NCI-H1048 (cell line): ENCODE data around the gene PCA3.
"Not testable (repeated sequence)": the region's sequence is repeated elsewhere in the genome, so short reads cannot be mapped to it uniquely, and the experiment has no call there.

Experiments
- DNase-seq: peaks from one replicate; lab custom pipeline; 2025; lab: John Stamatoyannopoulos, UW

Gene PCA3

GRCh38 chr9:76764138-76764537 lies at the start of gene PCA3:
Gene PCA3 (plus strand): TSS chr9:76764438.
- no peak for DNase-seq

- DNase-seq = no peak
Measured at GRCh38 chr9:76716085-76716672, 48.1 kb upstream of the PCA3 start.

- no peak for DNase-seq
Measured at GRCh38 chr9:76717176-76717575, 47.1 kb upstream of the PCA3 start.

- DNase-seq = no peak
Measured at GRCh38 chr9:76717613-76718012, 46.6 kb upstream of the PCA3 start.

- no peak for DNase-seq
Measured at GRCh38 chr9:76718166-76718565, 46.1 kb upstream of the PCA3 start.

GRCh38 chr9:76720245-76720644 lies 44.0 kb upstream of the PCA3 start:
- no peak for DNase-seq

- no peak for DNase-seq
Measured at GRCh38 chr9:76725011-76725546, 39.2 kb upstream of the PCA3 start.

GRCh38 chr9:76725885-76726284 lies 38.4 kb upstream of the PCA3 start:
- DNase-seq = no peak

- DNase-seq = no peak
Measured at GRCh38 chr9:76729116-76729515, 35.1 kb upstream of the PCA3 start.

- DNase-seq = no peak
Measured at GRCh38 chr9:76729980-76730737, 34.1 kb upstream of the PCA3 start.

- DNase-seq = no peak
Measured at GRCh38 chr9:76730801-76731200, 33.4 kb upstream of the PCA3 start.

GRCh38 chr9:76732341-76732958 lies 31.8 kb upstream of the PCA3 start:
- DNase-seq = no peak

- DNase-seq = no peak
Measured at GRCh38 chr9:76733096-76733495, 31.1 kb upstream of the PCA3 start.

GRCh38 chr9:76734716-76735115 lies 29.5 kb upstream of the PCA3 start:
- DNase-seq = no peak

- DNase-seq = peak; percentile 36
Measured at GRCh38 chr9:76737154-76737902, 26.9 kb upstream of the PCA3 start.

- no peak for DNase-seq
Measured at GRCh38 chr9:76738402-76738801, 25.8 kb upstream of the PCA3 start.

GRCh38 chr9:76741524-76741923 lies 22.7 kb upstream of the PCA3 start:
- DNase-seq = no peak

- DNase-seq = not testable (repeated sequence)
Measured at GRCh38 chr9:76742890-76743289, 21.3 kb upstream of the PCA3 start.

- no peak for DNase-seq
Measured at GRCh38 chr9:76743931-76744330, 20.3 kb upstream of the PCA3 start.

- DNase-seq = no peak
Measured at GRCh38 chr9:76744336-76744735, 19.9 kb upstream of the PCA3 start.

GRCh38 chr9:76751001-76751400 lies 13.2 kb upstream of the PCA3 start:
- no peak for DNase-seq

- DNase-seq = no peak
Measured at GRCh38 chr9:76756268-76756640, 8.0 kb upstream of the PCA3 start.
